H1 (cell line): ENCODE data around the gene RHOH.

Source experiments
- EP300 ChIP-seq, 2 experiments: IDR thresholded peaks; 1 replicate in 1 of 2; 2 replicates in 1 of 2; pipeline ENCODE4 v1.6.1; 2011 to 2012; ENCODE audit warnings: low read depth in 2 of 2, low read length in 2 of 2, mild to moderate bottlenecking in 2 of 2, borderline replicate concordance in 1 of 2, inconsistent platforms in 1 of 2, moderate library complexity in 1 of 2
- EZH2 ChIP-seq: fragments of 200-600 bp; sonication (generic); IDR thresholded peaks from 2 replicates; pipeline ENCODE4 v1.7.1; 2012; ENCODE audit warnings: low read depth, mild to moderate bottlenecking, moderate library complexity, low read length, inconsistent platforms; ENCODE audit not compliant: severe bottlenecking
- GTF2F1 ChIP-seq: IDR thresholded peaks from 2 replicates; pipeline ENCODE4 v1.6.1; 2012; ENCODE audit warnings: low read depth, low read length, improper control_type of control experiment, borderline replicate concordance
- JUN ChIP-seq: IDR thresholded peaks from 2 replicates; pipeline ENCODE4 v1.6.1; 2011; ENCODE audit warnings: low read depth, mild to moderate bottlenecking, improper control_type of control experiment, low read length
- POLR2A ChIP-seq, 2 experiments: IDR thresholded peaks; 1 replicate in 1 of 2; 2 replicates in 1 of 2; pipeline ENCODE4 v1.6.1; 2011; ENCODE audit warnings: low read depth in 2 of 2, low read length in 2 of 2, mild to moderate bottlenecking in 2 of 2; ENCODE audit errors: control extremely low read depth in 1 of 2
- RFX5 ChIP-seq: IDR thresholded peaks from 2 replicates; pipeline ENCODE4 v1.6.1; 2011; ENCODE audit warnings: low read depth, low read length, improper control_type of control experiment, borderline replicate concordance
- SP1 ChIP-seq: IDR thresholded peaks from 2 replicates; pipeline ENCODE4 v1.6.1; 2011; ENCODE audit warnings: low read depth, low read length
- SRF ChIP-seq: IDR thresholded peaks from 2 replicates; pipeline ENCODE4 v1.6.1; 2011; ENCODE audit warnings: mild to moderate bottlenecking, low read depth, low read length, moderate library complexity
- YY1 ChIP-seq: IDR thresholded peaks from 2 replicates; pipeline ENCODE4 v1.6.1; 2011; ENCODE audit warnings: low read depth, mild to moderate bottlenecking, low read length
- TF ChIP-seq, protein P1 (sequence below), 3 experiments: IDR thresholded peaks; 1 replicate in 2 of 3; 2 replicates in 1 of 3; pipeline versions ENCODE4 v1.5.1 to v1.6.1; 2011; ENCODE audit warnings: low read length in 3 of 3, mild to moderate bottlenecking in 3 of 3, inconsistent platforms in 2 of 3, low read depth in 1 of 3, moderate library complexity in 1 of 3; ENCODE audit not compliant: insufficient read depth in 1 of 3; ENCODE audit errors: control extremely low read depth in 1 of 3
- TF ChIP-seq, protein P2 (sequence below): IDR thresholded peaks from 2 replicates; pipeline ENCODE4 v1.6.1; 2011; ENCODE audit warnings: low read length, improper control_type of control experiment

DNA sequence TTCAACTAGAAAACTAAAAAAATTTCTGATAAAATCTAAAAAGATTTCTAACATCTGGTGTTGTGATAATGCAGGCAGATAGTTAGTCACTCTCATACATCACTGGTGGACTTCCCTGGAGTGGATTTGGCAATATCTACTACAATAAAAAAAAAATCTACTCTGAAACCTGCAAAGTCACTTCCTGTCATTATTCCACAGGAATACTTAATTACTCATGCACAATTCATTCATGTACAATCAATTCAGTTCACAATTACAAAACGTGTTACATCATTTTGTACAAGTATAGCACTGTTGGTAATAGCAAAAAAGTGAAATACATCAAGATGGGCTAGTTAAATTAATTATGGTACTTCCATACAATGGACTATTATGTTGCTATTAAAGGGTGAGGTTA, 16.5 kb upstream of the RHOH start:
- TF ChIP-seq JUN = no peak
- no peak for TF ChIP-seq RFX5
- TF ChIP-seq SP1 = no peak
- TF ChIP-seq EZH2 = no peak
- TF ChIP-seq, protein P1, sequence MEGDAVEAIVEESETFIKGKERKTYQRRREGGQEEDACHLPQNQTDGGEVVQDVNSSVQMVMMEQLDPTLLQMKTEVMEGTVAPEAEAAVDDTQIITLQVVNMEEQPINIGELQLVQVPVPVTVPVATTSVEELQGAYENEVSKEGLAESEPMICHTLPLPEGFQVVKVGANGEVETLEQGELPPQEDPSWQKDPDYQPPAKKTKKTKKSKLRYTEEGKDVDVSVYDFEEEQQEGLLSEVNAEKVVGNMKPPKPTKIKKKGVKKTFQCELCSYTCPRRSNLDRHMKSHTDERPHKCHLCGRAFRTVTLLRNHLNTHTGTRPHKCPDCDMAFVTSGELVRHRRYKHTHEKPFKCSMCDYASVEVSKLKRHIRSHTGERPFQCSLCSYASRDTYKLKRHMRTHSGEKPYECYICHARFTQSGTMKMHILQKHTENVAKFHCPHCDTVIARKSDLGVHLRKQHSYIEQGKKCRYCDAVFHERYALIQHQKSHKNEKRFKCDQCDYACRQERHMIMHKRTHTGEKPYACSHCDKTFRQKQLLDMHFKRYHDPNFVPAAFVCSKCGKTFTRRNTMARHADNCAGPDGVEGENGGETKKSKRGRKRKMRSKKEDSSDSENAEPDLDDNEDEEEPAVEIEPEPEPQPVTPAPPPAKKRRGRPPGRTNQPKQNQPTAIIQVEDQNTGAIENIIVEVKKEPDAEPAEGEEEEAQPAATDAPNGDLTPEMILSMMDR (IDR thresholded peaks at IDR 0.05; ENCODE audit: control extremely low read depth in 1 of 3, insufficient read depth in 1 of 3, low read depth in 1 of 3, low read length in 3 of 3) = no peak
- no peak for TF ChIP-seq GTF2F1
- TF ChIP-seq, protein P2, sequence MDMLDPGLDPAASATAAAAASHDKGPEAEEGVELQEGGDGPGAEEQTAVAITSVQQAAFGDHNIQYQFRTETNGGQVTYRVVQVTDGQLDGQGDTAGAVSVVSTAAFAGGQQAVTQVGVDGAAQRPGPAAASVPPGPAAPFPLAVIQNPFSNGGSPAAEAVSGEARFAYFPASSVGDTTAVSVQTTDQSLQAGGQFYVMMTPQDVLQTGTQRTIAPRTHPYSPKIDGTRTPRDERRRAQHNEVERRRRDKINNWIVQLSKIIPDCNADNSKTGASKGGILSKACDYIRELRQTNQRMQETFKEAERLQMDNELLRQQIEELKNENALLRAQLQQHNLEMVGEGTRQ = no peak
- TF ChIP-seq POLR2A (IDR thresholded peaks at IDR 0.05; ENCODE audit: control extremely low read depth in 1 of 2, low read depth in 2 of 2, low read length in 2 of 2) = no peak
- TF ChIP-seq SRF = no peak
- TF ChIP-seq YY1 = no peak
- no peak for TF ChIP-seq EP300 (IDR thresholded peaks at IDR 0.05; ENCODE audit: borderline replicate concordance in 1 of 2, low read depth in 2 of 2, low read length in 2 of 2)
